22Rv1 (cell line): Measurements from ENCODE around the gene TCF12.
A peak's percentile ranks its signal among the peaks of the same experiment; 100 is the strongest.

Experiments
- H3K27ac ChIP-seq: fragments of 450-650 bp; 2 replicates; pipeline ENCODE4 v1.5.1; 2017
- CTCF ChIP-seq: fragments of 450-650 bp; IDR thresholded peaks from 2 replicates; pipeline ENCODE4 v1.5.1; 2017; ENCODE audit warnings: mild to moderate bottlenecking
- ZFX ChIP-seq: fragments of 450-650 bp; IDR thresholded peaks from 2 replicates; pipeline ENCODE4 v1.6.1; 2017; ENCODE audit warnings: antibody characterized with exemption, borderline replicate concordance

Gene TCF12

DNA sequence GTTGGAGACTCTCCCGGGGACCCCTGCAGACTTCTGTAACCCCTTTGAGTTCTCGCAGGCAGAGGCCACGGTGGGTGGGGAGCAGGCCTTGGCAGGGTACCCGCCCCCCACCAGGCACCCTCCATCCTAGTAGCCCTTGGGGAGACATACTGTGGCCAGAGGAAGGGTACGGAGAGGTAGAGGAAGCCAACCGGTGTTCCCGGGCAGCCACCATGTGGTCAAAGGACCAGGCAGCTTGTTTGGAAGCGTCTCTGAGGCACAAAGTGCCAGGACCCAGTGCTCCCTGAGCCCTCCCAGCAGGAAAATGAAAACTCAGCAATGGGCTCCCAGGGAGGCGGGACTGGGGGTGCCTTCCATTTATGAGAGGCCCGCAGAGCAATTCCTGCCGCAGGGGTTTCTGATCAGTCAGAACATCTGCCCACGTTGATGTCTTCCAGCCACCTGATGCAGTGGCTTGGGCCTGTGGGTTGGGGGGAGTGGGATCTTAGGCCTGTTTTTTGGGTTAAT lies 404.9 kb downstream of the TCF12 start:
- TF ChIP-seq CTCF: no peak
- TF ChIP-seq ZFX: no peak
- H3K27ac ChIP-seq: peak overlapping the region; percentile 59

- peak overlapping the region; percentile 59 for H3K27ac ChIP-seq
- no peak for TF ChIP-seq CTCF
Measured at GRCh38 chr15:57323806-57324589, 405.6 kb downstream of the TCF12 start.

DNA sequence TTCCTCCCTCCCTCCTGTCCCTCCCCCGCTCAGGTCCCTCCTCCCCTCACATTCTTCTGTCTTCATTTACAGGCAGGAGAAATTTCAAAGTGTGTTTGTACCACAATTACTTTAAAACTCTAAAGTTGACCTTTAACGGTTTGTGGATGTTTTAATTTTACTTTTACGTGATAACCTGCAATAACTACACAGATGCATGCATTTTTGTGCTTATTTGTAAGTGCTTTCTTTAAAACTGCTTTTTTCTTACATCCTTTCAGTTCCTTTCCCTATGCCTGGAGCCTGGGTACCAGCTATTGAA lies 406.1 kb downstream of the TCF12 start:
- TF ChIP-seq CTCF (no peak), ZFX (no peak)
- no peak overlapping the region for H3K27ac ChIP-seq

DNA sequence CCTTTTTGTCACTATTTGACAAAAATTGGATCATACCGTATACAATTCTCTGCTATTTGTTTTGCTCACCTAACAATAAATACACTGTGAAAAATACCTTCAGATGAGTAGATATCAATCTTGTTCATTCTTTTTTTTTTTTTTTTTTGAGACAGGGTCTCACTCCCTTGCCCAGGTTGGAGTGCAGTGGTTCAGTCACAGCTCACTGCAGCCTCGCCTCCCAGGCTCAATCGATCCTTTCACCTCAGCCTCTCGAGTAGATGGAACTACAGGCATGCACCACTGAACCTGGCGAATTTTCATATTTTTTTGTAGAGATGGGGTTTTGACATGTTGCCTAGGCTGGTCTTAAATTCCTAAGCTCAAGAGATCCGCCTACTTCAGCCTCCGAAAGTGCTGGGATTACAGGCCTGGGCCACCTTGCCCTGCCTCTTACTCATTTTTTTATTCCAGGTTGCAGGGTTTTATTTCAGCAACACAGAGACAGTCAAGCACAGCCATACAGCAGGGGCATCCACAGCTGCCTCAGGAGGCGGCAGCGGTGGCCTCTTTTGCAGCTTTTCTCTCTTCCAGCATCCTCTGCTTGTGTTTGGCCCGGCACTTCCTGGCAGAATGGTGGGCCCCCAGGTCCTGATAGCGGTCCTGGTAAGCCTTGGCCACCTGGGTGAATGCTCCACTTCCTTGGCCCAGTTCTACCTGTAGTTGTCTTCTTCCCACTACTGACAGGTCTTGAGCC lies 406.7 kb downstream of the TCF12 start:
- no peak overlapping the region for H3K27ac ChIP-seq
- no peak for TF ChIP-seq ZFX
- no peak for TF ChIP-seq CTCF

GRCh38 chr15:57326196-57326595 lies 407.8 kb downstream of the TCF12 start:
- H3K27ac ChIP-seq: no peak overlapping the region
- TF ChIP-seq ZFX (no peak), CTCF (no peak)

- H3K27ac ChIP-seq: no peak overlapping the region
- TF ChIP-seq ZFX (no peak), CTCF (no peak)
Measured at GRCh38 chr15:57327985-57328471, 409.6 kb downstream of the TCF12 start.

GRCh38 chr15:57328479-57328878 lies 410.0 kb downstream of the TCF12 start:
- H3K27ac ChIP-seq: no peak overlapping the region
- TF ChIP-seq ZFX: no peak
- TF ChIP-seq CTCF: no peak
